Measurements from ENCODE around the gene ZNF892.
"Not testable (repeated sequence)": the region's sequence is repeated elsewhere in the genome, so short reads cannot be mapped to it uniquely, and the experiment has no call there.

ZNF892 gene

GRCh38 chr2:95231723-95232122 lies 24.4 kb downstream of the ZNF892 start:
- DNase-seq, result peak; percentile 3

DNA sequence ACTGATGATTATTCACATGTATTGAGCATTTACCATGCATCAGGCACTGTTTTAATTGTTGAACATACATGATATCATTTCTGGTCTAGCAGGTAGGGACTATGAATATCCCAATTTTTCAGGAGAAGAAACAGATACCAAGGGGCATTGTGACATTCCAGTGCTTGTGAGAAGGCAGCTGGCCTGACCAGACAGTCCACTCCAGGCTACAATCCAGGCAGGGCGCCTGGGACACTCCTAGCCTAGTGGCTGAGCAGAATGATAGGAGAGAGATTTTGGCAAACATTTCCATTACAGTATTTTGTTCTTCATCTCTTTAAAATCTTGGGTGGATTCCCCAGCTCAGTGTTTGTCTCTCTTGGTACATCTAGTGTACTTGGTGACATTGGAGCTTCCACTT lies 24.9 kb downstream of the ZNF892 start:
- DNase-seq, result no peak

- DNase-seq, result no peak
Observed at GRCh38 chr2:95234286-95234785, 27.0 kb downstream of the ZNF892 start.

DNA sequence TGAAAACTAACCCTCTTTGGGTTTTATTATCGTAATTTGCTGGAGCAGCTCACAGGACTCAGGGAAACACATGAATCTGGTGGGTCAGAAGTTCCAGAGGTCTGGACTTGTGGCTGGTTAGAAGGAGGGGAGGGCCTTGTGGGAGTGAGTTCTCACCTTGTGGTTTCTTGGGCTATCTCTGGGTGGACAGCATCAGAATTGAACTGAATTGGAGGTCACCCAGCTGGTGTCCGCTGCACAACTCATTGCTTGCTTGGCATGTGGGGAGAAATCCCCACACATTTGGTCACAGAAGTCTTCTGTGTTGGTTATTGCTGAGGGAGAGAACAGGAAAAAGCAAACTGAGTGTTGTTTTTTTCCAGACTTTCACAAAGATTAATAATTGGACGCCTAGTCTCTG lies 27.5 kb downstream of the ZNF892 start:
- DNase-seq, result no peak

- DNase-seq, result no peak
Observed at GRCh38 chr2:95238131-95238530, 30.8 kb downstream of the ZNF892 start.

DNA sequence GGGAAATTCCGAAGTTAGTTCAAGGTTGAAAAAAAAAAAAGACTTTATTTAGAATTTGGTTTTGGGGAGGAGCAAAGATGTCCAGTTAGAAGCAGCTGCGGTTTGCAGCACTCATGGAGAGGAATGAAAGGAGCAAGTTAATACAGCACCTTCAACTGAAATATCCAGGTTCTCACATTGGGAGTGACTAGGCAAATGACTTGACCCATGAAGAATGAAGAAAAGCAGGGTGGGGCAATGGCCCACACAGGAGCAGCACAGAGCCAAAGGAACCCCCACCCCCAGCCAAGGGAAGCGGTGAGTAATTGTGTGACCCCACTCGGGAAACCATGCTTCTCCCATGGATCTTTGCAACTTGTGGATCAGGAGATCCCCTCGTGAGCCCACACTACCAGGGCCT lies 32.8 kb downstream of the ZNF892 start:
- no peak for DNase-seq

DNA sequence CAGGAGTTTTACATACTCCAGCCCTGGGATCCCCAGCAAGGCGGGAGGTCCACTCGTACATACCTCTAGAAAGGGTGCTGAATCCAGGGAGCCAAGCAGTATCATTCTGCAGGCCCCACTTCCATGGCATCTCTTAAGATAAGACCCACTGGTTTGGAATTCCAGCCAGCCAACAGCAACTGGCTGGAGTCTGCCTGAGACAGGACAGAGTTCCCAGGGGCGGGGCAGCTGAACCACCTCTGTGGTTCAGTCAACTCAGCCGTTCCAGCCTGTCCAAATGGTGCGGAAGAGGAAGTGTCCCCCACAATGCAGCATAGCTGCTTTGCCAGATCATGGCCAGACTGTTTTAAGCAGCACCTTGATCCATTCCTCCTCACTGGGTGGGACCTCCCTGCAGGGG lies 33.2 kb downstream of the ZNF892 start:
- no peak for DNase-seq

GRCh38 chr2:95242084-95242483 lies 34.8 kb downstream of the ZNF892 start:
- not testable (repeated sequence) for DNase-seq
